ENCODE data around the gene VCAN.

DNA sequence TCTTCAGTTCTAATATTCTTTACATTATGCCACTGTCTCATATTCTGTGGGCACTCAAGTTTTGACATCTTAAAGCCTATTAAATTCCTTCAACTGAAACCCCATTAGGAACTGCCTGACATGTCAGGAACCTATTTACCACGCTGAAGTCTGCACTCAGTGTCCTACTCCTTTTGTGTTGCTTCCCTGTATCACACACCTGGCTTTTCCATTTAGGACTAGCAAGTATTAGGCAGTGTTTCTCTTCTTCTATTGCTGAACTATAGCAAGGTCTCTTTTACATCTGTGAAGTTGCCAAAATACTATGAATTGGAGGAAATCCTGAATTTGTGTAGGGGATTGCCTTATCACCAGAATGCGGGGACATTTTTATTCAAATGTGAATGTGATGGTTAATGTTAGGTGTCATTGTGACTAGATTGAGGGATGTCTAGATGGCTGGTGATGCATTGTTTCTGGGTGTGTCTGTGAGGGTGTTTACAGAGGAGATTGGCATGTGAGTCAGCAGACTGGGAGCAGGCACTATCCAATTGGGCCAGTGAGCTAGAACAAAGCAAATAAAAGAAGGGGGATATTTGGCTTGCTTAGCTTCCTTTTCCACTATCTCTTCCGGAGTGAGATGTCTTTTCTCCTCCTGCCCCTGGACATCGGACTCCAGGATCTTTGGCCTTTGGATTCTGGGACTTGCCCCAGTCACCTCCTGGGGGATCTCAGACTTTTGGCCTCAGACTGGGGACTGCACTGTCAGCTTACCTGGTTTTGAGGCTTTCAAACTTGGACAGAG, 21.2 kb upstream of the VCAN start:
- TF ChIP-seq, protein P1, sequence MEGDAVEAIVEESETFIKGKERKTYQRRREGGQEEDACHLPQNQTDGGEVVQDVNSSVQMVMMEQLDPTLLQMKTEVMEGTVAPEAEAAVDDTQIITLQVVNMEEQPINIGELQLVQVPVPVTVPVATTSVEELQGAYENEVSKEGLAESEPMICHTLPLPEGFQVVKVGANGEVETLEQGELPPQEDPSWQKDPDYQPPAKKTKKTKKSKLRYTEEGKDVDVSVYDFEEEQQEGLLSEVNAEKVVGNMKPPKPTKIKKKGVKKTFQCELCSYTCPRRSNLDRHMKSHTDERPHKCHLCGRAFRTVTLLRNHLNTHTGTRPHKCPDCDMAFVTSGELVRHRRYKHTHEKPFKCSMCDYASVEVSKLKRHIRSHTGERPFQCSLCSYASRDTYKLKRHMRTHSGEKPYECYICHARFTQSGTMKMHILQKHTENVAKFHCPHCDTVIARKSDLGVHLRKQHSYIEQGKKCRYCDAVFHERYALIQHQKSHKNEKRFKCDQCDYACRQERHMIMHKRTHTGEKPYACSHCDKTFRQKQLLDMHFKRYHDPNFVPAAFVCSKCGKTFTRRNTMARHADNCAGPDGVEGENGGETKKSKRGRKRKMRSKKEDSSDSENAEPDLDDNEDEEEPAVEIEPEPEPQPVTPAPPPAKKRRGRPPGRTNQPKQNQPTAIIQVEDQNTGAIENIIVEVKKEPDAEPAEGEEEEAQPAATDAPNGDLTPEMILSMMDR (IDR thresholded peaks at IDR 0.05; ENCODE audit: low read length), result no peak
- TF ChIP-seq EZH2phosphoT487 (IDR thresholded peaks at IDR 0.05; ENCODE audit: low read length), result no peak

Measured in MM.1S (cell line).